ENCODE results near the gene LMF2. TPM values are rescaled to one million over a fixed set of nuclear protein-coding genes. Genes with fewer than 3 reads are reported as not detected.
A peak's percentile ranks its signal among the peaks of the same experiment; 100 is the strongest.

The LMF2 gene
- total and polyA plus RNA-seq, 2 of the 8 experiments (the other 6 are each of a cell fraction or from before 2014, with no cell fraction given) = 34.3 to 62.9 TPM

- H4K8ac ChIP-seq (ENCODE audit: extremely low read depth, insufficient read depth, low read length) = no peak overlapping the region
- H3K4ac ChIP-seq (replicated peaks; ENCODE audit: insufficient read length, low read depth, low read length) = peak overlapping the region; percentile 85
- H3K9ac ChIP-seq (replicated peaks in 1 of 4; ENCODE audit: extremely low read depth in 1 of 4, low read depth in 3 of 4, low read length in 3 of 4) = 0 out of 7 replicates have a peak overlapping the region, but pooled peaks of 1 of the 4 experiments have one; percentile 41
- peak overlapping the region; percentile 95; the same call in 1 of the 2 replicates for H2BK20ac ChIP-seq (ENCODE audit: low read length)
- H3K36me3 ChIP-seq (ENCODE audit: control insufficient read depth in 2 of 4, insufficient read depth in 4 of 4, low read length in 3 of 4) = no peaks in the 10 kb centered on the region
- H2BK5ac ChIP-seq (ENCODE audit: low read depth, low read length) = peak overlapping the region; percentile 44; the same call in 1 of the 2 replicates
- peaks cover 28 to 35% of the 10 kb centered on the region in 2 experiments for H4K20me1 ChIP-seq (replicated peaks in 1 of 2; ENCODE audit: control insufficient read depth in 1 of 2, insufficient read depth in 2 of 2, low read length in 2 of 2)
- H2BK15ac ChIP-seq (ENCODE audit: low read length) = peak overlapping the region; percentile 19; the same call in 1 of the 2 replicates
- POLR2A ChIA-PET (ENCODE audit: partially characterized antibody) = interaction anchor here (0.8 to 2.0 kb wide), 2 partner anchors 10 to 50 kb away, joined by 3 to 6 read pairs; partner anchors contain the start of gene SCO2
- H4K5ac ChIP-seq (ENCODE audit: insufficient read length, low read depth, low read length) = no peak overlapping the region
- peak overlapping the region; percentile 39; the same call in 1 of the 2 replicates for H2BK12ac ChIP-seq (ENCODE audit: low read depth, low read length)
- H3K27me3 ChIP-seq (replicated peaks in 1 of 4; ENCODE audit: control insufficient read depth in 3 of 4, extremely low read depth in 1 of 4, insufficient read depth in 3 of 4, low read length in 3 of 4) = peaks cover 1 to 16% (median 10%) of the 10 kb centered on the region in 4 experiments; a peak in 6 of 7 replicates
- no peaks in the 10 kb centered on the region for H3K9me3 ChIP-seq (ENCODE audit: insufficient read depth in 2 of 2, low read depth in 1 of 2, low read length in 1 of 2)
- no peak overlapping the region for H3K27ac ChIP-seq (ENCODE audit: low read depth, low read length)
- peak overlapping the region; percentile 62 to 75 for H3K4me2 ChIP-seq (ENCODE audit: insufficient read depth in 1 of 2, low read depth in 2 of 2, low read length in 2 of 2)
- H2AFZ ChIP-seq (ENCODE audit: low read length) = no peak overlapping the region
- no peak overlapping the region for H3K56ac ChIP-seq (replicated peaks; ENCODE audit: insufficient read length, low read depth, low read length)
- peaks cover 0 to 37% of the 10 kb centered on the region in 2 experiments; a peak in 3 of 4 replicates for H3K79me2 ChIP-seq (ENCODE audit: control insufficient read depth in 1 of 2, insufficient read depth in 2 of 2, low read length in 2 of 2)
- FAIRE-seq (no peak), DNase-seq (ENCODE audit: low read depth in 1 of 2, low spot score in 2 of 2) (no peak)
- H3K4me3 ChIP-seq (ENCODE audit: extremely low read depth in 1 of 4, insufficient read depth in 2 of 4, low read depth in 3 of 4, low read length in 4 of 4) = peak overlapping the region in 3 of 4 experiments; percentile 29 to 84 (median 61); a peak in 4 of 8 replicates
- H3K23ac ChIP-seq (ENCODE audit: insufficient read length) = no peak overlapping the region
- peaks cover 22% of the 10 kb centered on the region for H3K79me1 ChIP-seq (ENCODE audit: low read depth, low read length)
- no peak overlapping the region for H2AK5ac ChIP-seq (ENCODE audit: low read depth, low read length)
- H3K18ac ChIP-seq (ENCODE audit: extremely low read depth, low read length) = no peak overlapping the region
- 95% methylated on average over 6 of the region's 6 CpGs; no CpG with 5 or more reads in 1 of the 2 experiments for WGBS, 2 experiments (ENCODE audit: extremely low coverage in 1 of 2, insufficient coverage in 1 of 2, insufficient read length in 1 of 2, insufficient replicate concordance in 2 of 2, low coverage in 1 of 2, low lambda C conversion rate in 2 of 2, missing lambda C conversion rate in 1 of 2)
- peaks cover 8% of the 10 kb centered on the region; the same call in 1 of the 2 replicates for H3K23me2 ChIP-seq (ENCODE audit: low read depth, low read length)
- H3K14ac ChIP-seq (ENCODE audit: insufficient read length) = no peak overlapping the region
- peak overlapping the region; percentile 15 for H2BK120ac ChIP-seq (replicated peaks; ENCODE audit: low read depth, low read length)
- CTCF ChIA-PET (ENCODE audit: partially characterized antibody) = interaction anchor here (1.7 kb wide), 1 partner anchor 50 kb away, joined by 4 read pairs; the partner anchor contains the start of gene SCO2
- H4K91ac ChIP-seq (replicated peaks; ENCODE audit: insufficient read length, low read length) = peak overlapping the region; percentile 52
- peaks cover 0 to 18% (median 10%) of the 10 kb centered on the region in 4 experiments; a peak in 5 of 7 replicates for H3K4me1 ChIP-seq (replicated peaks in 1 of 4; ENCODE audit: control insufficient read depth in 3 of 4, insufficient read depth in 4 of 4, low read length in 3 of 4)
- TF ChIP-seq RFX5 (IDR thresholded peaks at IDR 0.05; ENCODE audit: borderline replicate concordance, low read depth, low read length) (no peak), NANOG (IDR thresholded peaks at IDR 0.05; ENCODE audit: insufficient read depth, low read depth, low read length, poor library complexity, severe bottlenecking) (no peak), CTBP2 (IDR thresholded peaks at IDR 0.05; ENCODE audit: borderline replicate concordance, insufficient read depth, insufficient read length, low read length) (no peak), CHD1 (IDR thresholded peaks at IDR 0.05; ENCODE audit: low read depth, low read length) (no peak), PHF8 (conservative IDR thresholded peaks at IDR 0.05; ENCODE audit: low read depth, low read length) (no peak), ASH2L (IDR thresholded peaks at IDR 0.05; ENCODE audit: low read length) (no peak), SIX5 (IDR thresholded peaks at IDR 0.05; ENCODE audit: low read depth, low read length) (no peak), SP2 (IDR thresholded peaks at IDR 0.05; ENCODE audit: low read length) (no peak), RXRA (IDR thresholded peaks at IDR 0.05; ENCODE audit: insufficient read depth, low read depth, low read length) (no peak), ATF2 (IDR thresholded peaks at IDR 0.05; ENCODE audit: low read length) (no peak), POLR2AphosphoS5 (IDR thresholded peaks at IDR 0.05; ENCODE audit: low read depth, low read length) (no peak)
These were observed 31.9 kb downstream of the LMF2 start for GRCh38 chr22:50475652-50476002.

Data from H1 (cell line).